ENCODE measurements around the gene EEFSEC. TPM values are rescaled to one million over a fixed set of nuclear protein-coding genes. Genes with fewer than 3 reads are reported as not detected.

The EEFSEC gene
- total RNA-seq, 1 donor from 2014 or later, result 6.1 TPM

GRCh38 chr3:128374746-128375445 is 221.6 kb downstream of the EEFSEC start:
- no peaks in the 10 kb centered on the region for H3K9me3 ChIP-seq (ENCODE audit: insufficient read depth, low read depth, low read length)

GRCh38 chr3:128376516-128376915 is 223.2 kb downstream of the EEFSEC start:
- Mint-ChIP-seq H3K4me1 (ENCODE audit: low read depth, unreplicated experiment) (peaks cover 16% of the 10 kb centered on the region), H3K36me3 (ENCODE audit: low read depth, unreplicated experiment) (peaks cover 9% of the 10 kb centered on the region), H3K27ac (ENCODE audit: unreplicated experiment) (no peak overlapping the region), H3K27me3 (ENCODE audit: low read depth, unreplicated experiment) (peaks cover 20% of the 10 kb centered on the region), H3K9me3 (ENCODE audit: unreplicated experiment) (no peaks in the 10 kb centered on the region), H3K4me3 (ENCODE audit: unreplicated experiment) (no peak overlapping the region)
- FAIRE-seq (no peak), DNase-seq (ENCODE audit: low read depth) (no peak)
- Histone ChIP-seq H3K36me3 (ENCODE audit: insufficient read depth, low read length) (no peaks in the 10 kb centered on the region), H3K4me2 (ENCODE audit: low read length) (no peak overlapping the region), H3K9me3 (ENCODE audit: insufficient read depth, low read depth, low read length) (no peaks in the 10 kb centered on the region), H4K20me1 (ENCODE audit: insufficient read depth, low read length) (peaks cover 4% of the 10 kb centered on the region), H3K79me2 (ENCODE audit: insufficient read depth, low read length) (no peaks in the 10 kb centered on the region), H3K4me1 (ENCODE audit: insufficient read depth, low read length) (peaks cover 3% of the 10 kb centered on the region), H3K27me3 (ENCODE audit: insufficient read depth, low read length) (no peaks in the 10 kb centered on the region), H3K9ac (ENCODE audit: low read length) (no peak overlapping the region), H3K27ac (ENCODE audit: low read depth, low read length) (no peak overlapping the region), H2AFZ (ENCODE audit: low read depth, low read length) (no peak overlapping the region), H3K4me3 (ENCODE audit: insufficient read depth, low read depth, low read length) (no peak overlapping the region)
- TF ChIP-seq CTCF (IDR thresholded peaks at IDR 0.05; ENCODE audit: insufficient read depth, low read depth, low read length) (no peak), EZH2 (IDR thresholded peaks at IDR 0.05; ENCODE audit: insufficient read depth, low read length) (no peak)

More at GRCh38 chr3:128374746-128375445, 221.6 kb downstream of the EEFSEC start:
- no peaks in the 10 kb centered on the region for H3K36me3 ChIP-seq (ENCODE audit: insufficient read depth, low read length)
- no peaks in the 10 kb centered on the region for H3K27me3 ChIP-seq (ENCODE audit: insufficient read depth, low read length)
- Mint-ChIP-seq H3K27me3 (ENCODE audit: low read depth, unreplicated experiment) (peaks cover 23% of the 10 kb centered on the region), H3K27ac (ENCODE audit: unreplicated experiment) (no peak overlapping the region), H3K4me1 (ENCODE audit: low read depth, unreplicated experiment) (peaks cover 16% of the 10 kb centered on the region), H3K9me3 (ENCODE audit: unreplicated experiment) (no peaks in the 10 kb centered on the region), H3K36me3 (ENCODE audit: low read depth, unreplicated experiment) (peaks cover 9% of the 10 kb centered on the region), H3K4me3 (ENCODE audit: unreplicated experiment) (no peak overlapping the region)
- H3K4me3 ChIP-seq (ENCODE audit: insufficient read depth, low read depth, low read length), result no peak overlapping the region
- H3K27ac ChIP-seq (ENCODE audit: low read depth, low read length), result no peak overlapping the region
- TF ChIP-seq CTCF (IDR thresholded peaks at IDR 0.05; ENCODE audit: insufficient read depth, low read depth, low read length), result no peak
- no peak for TF ChIP-seq EZH2 (IDR thresholded peaks at IDR 0.05; ENCODE audit: insufficient read depth, low read length)
- no peaks in the 10 kb centered on the region for H3K79me2 ChIP-seq (ENCODE audit: insufficient read depth, low read length)
- FAIRE-seq (no peak), DNase-seq (ENCODE audit: low read depth) (no peak)
- no peak overlapping the region for H3K9ac ChIP-seq (ENCODE audit: low read length)
- H3K4me2 ChIP-seq (ENCODE audit: low read length), result no peak overlapping the region
- H4K20me1 ChIP-seq (ENCODE audit: insufficient read depth, low read length), result peaks cover 9% of the 10 kb centered on the region
- H3K4me1 ChIP-seq (ENCODE audit: insufficient read depth, low read length), result peaks cover 3% of the 10 kb centered on the region
- H2AFZ ChIP-seq (ENCODE audit: low read depth, low read length), result no peak overlapping the region
